ENCODE results near the gene GSTM4. TPM values are rescaled to one million over a fixed set of nuclear protein-coding genes. Genes with fewer than 3 reads are reported as not detected.
A peak's percentile ranks its signal among the peaks of the same experiment; 100 is the strongest.
"Not testable (repeated sequence)": the region's sequence is repeated elsewhere in the genome, so short reads cannot be mapped to it uniquely, and the experiment has no call there.

GSTM4 gene
- total RNA-seq, 1 donor, result 11.7 TPM

DNA sequence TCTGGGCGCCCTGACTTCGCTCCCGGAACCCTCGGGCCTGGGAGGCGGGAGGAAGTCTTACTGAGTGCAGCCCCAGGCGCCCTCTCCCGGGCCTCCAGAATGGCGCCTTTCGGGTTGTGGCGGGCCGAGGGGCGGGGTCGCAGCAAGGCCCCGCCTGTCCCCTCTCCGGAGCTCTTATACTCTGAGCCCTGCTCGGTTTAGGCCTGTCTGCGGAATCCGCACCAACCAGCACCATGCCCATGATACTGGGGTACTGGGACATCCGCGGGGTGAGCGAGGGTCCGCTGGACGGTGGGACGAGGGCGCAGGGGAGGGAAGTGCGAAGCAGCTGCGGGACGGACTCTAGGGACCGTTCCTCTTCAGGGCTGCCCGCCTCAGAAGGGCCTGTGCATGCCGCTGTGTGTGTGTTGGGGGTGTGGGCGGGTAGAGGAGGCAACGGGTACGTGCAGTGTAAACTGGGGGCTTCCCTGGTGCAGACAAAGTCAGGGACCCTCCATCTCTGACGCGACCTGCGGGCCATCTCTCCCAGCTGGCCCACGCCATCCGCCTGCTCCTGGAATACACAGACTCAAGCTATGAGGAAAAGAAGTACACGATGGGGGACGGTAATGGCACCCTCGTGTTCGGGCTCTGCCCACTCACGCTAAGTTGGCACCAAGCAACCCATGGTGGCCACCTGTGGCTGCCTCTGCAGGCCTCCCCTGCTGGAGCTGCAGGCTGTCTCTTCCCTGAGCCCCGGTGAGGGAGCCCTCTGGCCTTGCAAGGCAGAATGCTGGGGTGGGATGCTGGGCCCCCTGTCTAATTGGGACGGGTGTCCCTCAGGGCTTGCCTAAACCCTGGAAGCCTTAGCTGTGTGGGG lies 32.0 kb downstream of the GSTM4 start, which contains the start of gene GSTM1:
TSS of gene GSTM1 (plus strand) at position 177 of the 859 bp plus-strand sequence. CDS start at position 234, 57 bp downstream.
- DNase-seq (ENCODE audit: low read depth), result peak; percentile 85
- H3K4me3 ChIP-seq (ENCODE audit: low read depth, low read length), result peak within 1 kb of the TSS; percentile 68
- peak; percentile 46 for TF ChIP-seq CTCF (IDR thresholded peaks at IDR 0.05; ENCODE audit: insufficient read depth, low read depth, low read length)

- H3K4me3 ChIP-seq (ENCODE audit: low read depth, low read length), result no peak overlapping the region
- DNase-seq (ENCODE audit: low read depth), result no peak
- no peak for TF ChIP-seq CTCF (IDR thresholded peaks at IDR 0.05; ENCODE audit: insufficient read depth, low read depth, low read length)
Observed at GRCh38 chr1:109689844-109690405, 34.0 kb downstream of the GSTM4 start.

DNA sequence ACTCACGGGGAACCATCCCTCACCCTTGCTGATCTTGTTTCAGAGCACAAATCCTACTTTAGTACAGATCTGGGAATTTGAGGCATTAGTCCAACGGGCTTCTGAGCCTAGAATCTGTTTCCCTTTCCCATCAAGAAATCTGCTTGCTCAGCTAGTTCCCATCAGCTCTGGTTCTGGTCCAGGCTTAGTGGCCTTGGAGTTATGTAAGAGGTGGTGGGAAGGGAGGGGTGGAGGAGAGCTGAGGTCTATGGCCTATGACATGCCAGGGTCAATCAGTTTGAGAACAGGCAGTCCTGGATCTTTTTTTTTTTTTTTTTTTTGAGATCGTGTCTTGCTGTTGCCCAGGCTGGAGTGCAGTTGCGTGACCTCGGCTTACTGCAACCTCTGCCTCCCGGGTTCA lies 35.9 kb downstream of the GSTM4 start:
- peak; percentile 44 for DNase-seq (ENCODE audit: low read depth)
- H3K4me3 ChIP-seq (ENCODE audit: low read depth, low read length), result no peak overlapping the region
- no peak for TF ChIP-seq CTCF (IDR thresholded peaks at IDR 0.05; ENCODE audit: insufficient read depth, low read depth, low read length)

- H3K4me3 ChIP-seq (ENCODE audit: low read depth, low read length); DNase-seq (ENCODE audit: low read depth): not testable (repeated sequence)
Observed at GRCh38 chr1:109694400-109694799, 38.5 kb downstream of the GSTM4 start.

DNA sequence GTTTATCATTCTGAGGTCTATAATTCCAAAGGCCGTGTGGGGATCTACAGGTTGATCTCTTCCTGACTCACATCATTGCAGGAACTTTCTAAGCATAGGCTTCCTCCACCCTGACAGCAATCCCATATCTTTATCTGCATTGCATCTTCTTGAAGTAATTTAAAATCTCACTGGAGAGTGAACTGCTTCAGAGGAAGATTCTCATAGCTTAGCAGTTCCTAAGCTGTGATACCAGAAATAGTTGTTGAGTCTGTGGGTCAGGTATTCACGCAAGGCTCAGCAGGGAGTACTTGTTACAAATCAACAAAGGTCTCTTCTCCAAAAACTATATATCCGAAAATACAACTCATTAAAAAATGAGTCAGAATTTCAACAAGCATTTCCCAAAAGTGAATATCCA lies 39.2 kb downstream of the GSTM4 start:
- not testable (repeated sequence) for DNase-seq (ENCODE audit: low read depth); H3K4me3 ChIP-seq (ENCODE audit: low read depth, low read length)

GRCh38 chr1:109697066-109697465 lies 41.2 kb downstream of the GSTM4 start:
- TF ChIP-seq CTCF (IDR thresholded peaks at IDR 0.05; ENCODE audit: insufficient read depth, low read depth, low read length), result no peak
- DNase-seq (ENCODE audit: low read depth), result no peak

DNA sequence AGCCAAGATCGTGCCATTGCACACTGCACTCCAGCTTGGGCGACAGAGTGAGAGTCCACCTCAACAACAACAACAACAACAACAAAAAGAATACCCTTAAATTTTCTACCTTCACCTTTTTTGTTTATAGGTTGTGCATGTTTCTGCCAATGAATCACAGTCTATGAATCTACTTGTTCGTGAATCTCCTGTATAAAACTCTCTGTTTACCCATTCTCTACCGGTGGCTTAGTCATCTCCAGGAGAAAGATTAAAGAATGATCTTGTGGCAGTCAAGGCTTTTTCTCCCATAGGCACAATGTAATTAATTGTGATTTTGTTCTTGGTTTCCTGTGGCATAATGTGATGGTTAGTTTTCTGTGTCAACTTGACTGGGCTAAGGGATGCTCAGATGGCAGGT lies 42.0 kb downstream of the GSTM4 start:
- not testable (repeated sequence) for DNase-seq (ENCODE audit: low read depth); H3K4me3 ChIP-seq (ENCODE audit: low read depth, low read length)

More at GRCh38 chr1:109697066-109697465, 41.2 kb downstream of the GSTM4 start:
- no peak overlapping the region for H3K4me3 ChIP-seq (ENCODE audit: low read depth, low read length)

DNA sequence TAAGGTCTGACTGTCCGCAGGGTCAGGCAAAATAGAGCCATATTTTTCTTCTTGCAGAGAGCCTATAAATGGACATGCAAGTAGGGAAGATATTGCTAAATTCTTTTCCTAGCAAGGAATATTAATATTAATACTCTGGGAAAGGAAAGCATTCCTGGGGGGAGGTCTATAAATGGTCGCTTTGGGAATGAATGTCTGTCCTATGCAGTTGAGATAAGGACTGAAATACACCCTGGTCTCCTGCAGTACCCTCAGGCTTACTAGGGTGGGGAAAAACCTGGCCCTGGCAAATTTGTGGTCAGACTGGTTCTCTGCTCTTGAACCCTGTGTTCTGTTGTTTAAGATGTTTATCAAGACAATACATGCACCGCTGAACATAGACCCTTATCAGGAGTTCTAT lies 47.0 kb downstream of the GSTM4 start:
- not testable (repeated sequence) for H3K4me3 ChIP-seq (ENCODE audit: low read depth, low read length); DNase-seq (ENCODE audit: low read depth)

- DNase-seq (ENCODE audit: low read depth), result no peak
- no peak for TF ChIP-seq CTCF (IDR thresholded peaks at IDR 0.05; ENCODE audit: insufficient read depth, low read depth, low read length)
- no peak overlapping the region for H3K4me3 ChIP-seq (ENCODE audit: low read depth, low read length)
Observed at GRCh38 chr1:109704173-109704572, 48.3 kb downstream of the GSTM4 start.

All from fibroblast of villous mesenchyme (primary cell).